K562 (cell line): ENCODE measurements around the gene CHRNG. TPM values are rescaled to one million over a fixed set of nuclear protein-coding genes. Genes with fewer than 3 reads are reported as not detected.

Experiments
- ATAC-seq: fragments of 200-7000 bp; cut with Tn5 transposase; 3 replicates; pipeline ENCODE4 v1.9.1; 2020; ENCODE audit warnings: moderate library complexity
- BruUV-seq: library from RNA; stranded (reverse); fragments of 400-500 nt; replicated peaks from 2 replicates; lab custom pipeline; 2021; lab: Mats Ljungman, UMichigan
- CTCF ChIA-PET: fragments of 300-600 bp; formaldehyde crosslinking; extraction: SDS; loops from one replicate; lab custom pipeline; 2021; ENCODE audit warnings: low intra/inter-chr PET ratio; lab: Yijun Ruan, JAX
- POLR2A ChIA-PET: fragments of 300-600, 350-650 bp; sonication (Branson Sonifier 250); formaldehyde crosslinking; extraction: SDS; loops from one replicate; lab custom pipeline; 2021; ENCODE audit warnings: antibody characterized with exemption, inconsistent platforms; lab: Yijun Ruan, JAX
- DNase-seq, 4 experiments: peaks; one replicate each; pipeline versions ENCODE4 v3.0.0 to v3.0.0-alpha.2; 2011 to 2018; ENCODE audit warnings: low spot score in 3 of 4, mixed read lengths in 3 of 4; ENCODE audit errors: extremely low read depth in 1 of 4
- FAIRE-seq: peaks from 2 replicates; lab custom pipeline; 2011; peaks lifted over from hg19 to GRCh38; lab: Jason Lieb, UNC
- H2AFZ ChIP-seq: 2 replicates; pipeline ENCODE4 v1.6.0; 2011; ENCODE audit warnings: low read depth, low read length, control low read depth, inconsistent platforms
- H3K27ac ChIP-seq: fragments of 200-600 bp; 3 replicates; pipeline ENCODE4 v1.8.0; 2011; ENCODE audit warnings: low read depth, mild to moderate bottlenecking, control low read depth, inconsistent platforms, low read length, moderate library complexity, mixed read lengths; ENCODE audit errors: extremely low read depth
- H3K27me3 ChIP-seq, 2 experiments: fragments of 300-600 bp in 1 of 2; 2 replicates in 1 of 2; 3 replicates in 1 of 2; pipeline versions ENCODE4 v1.6.0 to v1.8.0; 2011; ENCODE audit warnings: inconsistent platforms in 2 of 2, low read length in 2 of 2, mild to moderate bottlenecking in 1 of 2, mixed read lengths in 1 of 2, moderate library complexity in 1 of 2; ENCODE audit not compliant: control insufficient read depth in 2 of 2, insufficient read depth in 2 of 2
- H3K36me3 ChIP-seq: fragments of 300-600 bp; 3 replicates; pipeline ENCODE4 v1.8.0; 2011; ENCODE audit warnings: mild to moderate bottlenecking, low read length, inconsistent platforms; ENCODE audit not compliant: control insufficient read depth, insufficient read depth
- H3K4me1 ChIP-seq, 2 experiments: fragments of 200-600 bp in 1 of 2; replicated peaks in 1 of 2; 2 replicates in 1 of 2; 3 replicates in 1 of 2; pipeline versions ENCODE4 v1.5.1 to v1.8.0; 2011; ENCODE audit warnings: inconsistent platforms in 2 of 2, low read length in 2 of 2, mild to moderate bottlenecking in 1 of 2, mixed read lengths in 1 of 2, moderate library complexity in 1 of 2; ENCODE audit not compliant: control insufficient read depth in 2 of 2, insufficient read depth in 2 of 2
- H3K4me2 ChIP-seq: 2 replicates; pipeline ENCODE4 v1.6.1; 2011; ENCODE audit warnings: low read length, control low read depth, inconsistent platforms, mixed read lengths; ENCODE audit not compliant: insufficient read depth
- H3K4me3 ChIP-seq: fragments of 200-600 bp; sonication (generic), shearing (Covaris generic); 2 replicates; pipeline ENCODE4 v1.5.1; 2016; ENCODE audit warnings: control low read depth, inconsistent platforms
- H3K79me2 ChIP-seq: fragments of 200-600 bp; 3 replicates; pipeline ENCODE4 v1.8.0; 2011; ENCODE audit warnings: low read length, inconsistent platforms; ENCODE audit not compliant: control insufficient read depth, insufficient read depth
- H3K9ac ChIP-seq, 2 experiments: 2 replicates each; pipeline versions ENCODE4 v1.6.0 to v1.6.1; 2011; ENCODE audit warnings: low read depth in 2 of 2, low read length in 2 of 2, control low read depth in 1 of 2, inconsistent platforms in 1 of 2, mild to moderate bottlenecking in 1 of 2, mixed read lengths in 1 of 2; ENCODE audit not compliant: insufficient read depth in 1 of 2
- H3K9me1 ChIP-seq: one replicate; pipeline ENCODE4 v1.6.0; 2011; ENCODE audit warnings: inconsistent platforms, mild to moderate bottlenecking, low read length, moderate library complexity; ENCODE audit not compliant: control insufficient read depth, insufficient read depth
- H3K9me3 ChIP-seq: replicated peaks from 2 replicates; pipeline ENCODE4 v1.5.1; 2011; ENCODE audit warnings: low read depth, low read length, inconsistent platforms; ENCODE audit not compliant: control insufficient read depth, insufficient read depth
- H4K20me1 ChIP-seq: replicated peaks from 2 replicates; pipeline ENCODE4 v1.6.1; 2011; ENCODE audit warnings: low read length, inconsistent platforms, mixed read lengths; ENCODE audit not compliant: control insufficient read depth, insufficient read depth
- BMI1 ChIP-seq: fragments of 150-350 bp; IDR thresholded peaks from 2 replicates; pipeline ENCODE4 v1.6.1; 2014; ENCODE audit warnings: low read length
- BRD4 ChIP-seq: fragments of 200-600 bp; sonication (generic); IDR thresholded peaks from 2 replicates; pipeline ENCODE4 v1.6.1; 2017; ENCODE audit warnings: inconsistent platforms
- BRD9 ChIP-seq: fragments of 450-650 bp; IDR thresholded peaks from 2 replicates; pipeline ENCODE4 v1.6.1; 2018; ENCODE audit warnings: low read depth; ENCODE audit not compliant: partially characterized antibody
- CBFA2T2 ChIP-seq: fragments of 450-650 bp; conservative IDR thresholded peaks from 2 replicates; pipeline ENCODE4 v1.6.1; 2017; ENCODE audit warnings: mild to moderate bottlenecking
- EP300 ChIP-seq: IDR thresholded peaks from 2 replicates; pipeline ENCODE4 v1.6.1; 2012; ENCODE audit warnings: low read length, improper control_type of control experiment
- ESRRA ChIP-seq: fragments of 450-650 bp; IDR thresholded peaks from 2 replicates; pipeline ENCODE4 v1.6.1; 2014; ENCODE audit warnings: low read depth, mild to moderate bottlenecking, moderate library complexity, borderline replicate concordance
- HLTF ChIP-seq: fragments of 450-650 bp; IDR thresholded peaks from 2 replicates; pipeline ENCODE4 v1.6.1; 2016
- MECOM ChIP-seq: fragments of 250-450 bp; sonication (Bioruptor Pico); IDR thresholded peaks from 2 replicates; pipeline ENCODE4 v1.8.0; 2022; ENCODE audit warnings: inconsistent platforms
- MXI1 ChIP-seq: IDR thresholded peaks from 2 replicates; pipeline ENCODE4 v1.6.1; 2011; ENCODE audit warnings: low read depth, mild to moderate bottlenecking, improper control_type of control experiment, low read length
- NELFE ChIP-seq: IDR thresholded peaks from 2 replicates; pipeline ENCODE4 v1.6.1; 2011; ENCODE audit warnings: mild to moderate bottlenecking; ENCODE audit not compliant: insufficient read depth, insufficient read length
- NFE2L1 ChIP-seq: fragments of 450-650 bp; IDR thresholded peaks from 2 replicates; pipeline ENCODE4 v1.6.1; 2016; ENCODE audit warnings: missing genetic modification characterization, low read depth, mild to moderate bottlenecking, missing compliant biosample characterization, moderate library complexity, borderline replicate concordance
- PCBP1 ChIP-seq: fragments of 200-400 bp; formaldehyde crosslinking; IDR thresholded peaks from 2 replicates; pipeline ENCODE4 v1.6.1; 2018; ENCODE audit warnings: mild to moderate bottlenecking, low read depth, low read length; ENCODE audit not compliant: poor library complexity, severe bottlenecking
- SRSF7 ChIP-seq: fragments of 200-400 bp; formaldehyde crosslinking; optimal IDR thresholded peaks from 2 replicates; pipeline ENCODE3; 2017; ENCODE audit warnings: mild to moderate bottlenecking, low read depth, low read length
- STAT5B ChIP-seq: fragments of 250-450 bp; sonication (Bioruptor Pico); IDR thresholded peaks from 2 replicates; pipeline ENCODE4 v1.8.0; 2021; ENCODE audit warnings: mild to moderate bottlenecking, inconsistent platforms
- XRCC3 ChIP-seq: fragments of 450-650 bp; IDR thresholded peaks from 2 replicates; pipeline ENCODE4 v1.6.1; 2017; ENCODE audit warnings: mild to moderate bottlenecking, moderate library complexity
- ZBTB5 ChIP-seq: fragments of 450-650 bp; IDR thresholded peaks from 2 replicates; pipeline ENCODE4 v1.6.1; 2017; ENCODE audit warnings: antibody characterized with exemption
- ZFPM2 ChIP-seq: fragments of 250-450 bp; sonication (Bioruptor Pico); IDR thresholded peaks from 2 replicates; pipeline ENCODE4 v1.5.1; 2022; ENCODE audit warnings: mild to moderate bottlenecking
- WGBS: fragments of 100-300 bp; shearing (Covaris generic); methylation state at CpG from one replicate; pipeline ENCODE4 v1.1.6; 2016; ENCODE audit warnings: low coverage, mixed read lengths; ENCODE audit not compliant: insufficient coverage; ENCODE audit errors: missing lambda C conversion rate; 5-methylcytosine and 5-hydroxymethylcytosine counted together
- in situ Hi-C: fragments of 300-500 bp; cut with MboI; formaldehyde crosslinking; loops from 4 replicates; pipeline ENCODE4 v1.15.0; 2018; ENCODE audit warnings: inconsistent platforms, mixed read lengths
- intact Hi-C: fragments of 100-400 bp; cut with micrococcal nuclease; formaldehyde crosslinking; loops from 2 replicates; pipeline ENCODE4 v1.14.2; 2022
- polyA plus RNA-seq, 8 experiments: library from polyadenylated mRNA; depleted of rRNA in 4 of 8; stranded (reverse) in 5 of 8; unstranded in 3 of 8; fragments of >200 nt; fragmentation: Nextera tagmentation in 2 of 8; fragmentation: Illumina TruSeq in 1 of 8; extraction: Ambion mirVana in 2 of 8; extraction: Trizol in 1 of 8; gene quantifications; 2 replicates each; pipeline versions ENCODE4 v1.2.1 to v1.2.3, GENCODE V29; 2011 to 2014; ENCODE audit warnings: inconsistent platforms in 1 of 8, missing spikeins in 1 of 8
- total RNA-seq, 7 experiments: library from RNA; depleted of rRNA in 6 of 7; stranded (reverse); fragments of >200 nt in 6 of 7; fragmentation: Illumina TruSeq in 2 of 7; extraction: Trizol in 2 of 7; gene quantifications; 2 replicates each; pipeline versions ENCODE4 v1.2.1 to v1.2.3, GENCODE V29; 2011 to 2021; ENCODE audit warnings: low replicate concordance in 1 of 7

CHRNG gene
- total and polyA plus RNA-seq, 9 of the 15 experiments (the other 6 are each of a cell fraction or from before 2014, with no cell fraction given), result not detected

- no peak for TF ChIP-seq BRD9
- TF ChIP-seq SRSF7, result no peak
Observed at GRCh38 chr2:232518844-232519243, 20.6 kb upstream of the CHRNG start (continued).

- BruUV-seq, result no TSS peak
- FAIRE-seq (no peak), ATAC-seq (no peak), DNase-seq (no peak)
- WGBS, result 0% methylated on average over 7 of the region's 19 CpGs
- H3K4me3 ChIP-seq, result no peak within 1 kb of the TSS
- ChIA-PET POLR2A (no interaction called here), CTCF (no interaction called here)
- no peaks in the 10 kb centered on the region for H4K20me1 ChIP-seq
- no peak within 1 kb of the TSS for H3K27ac ChIP-seq
- H3K4me1 ChIP-seq, result peaks cover 0 to 27% of the 10 kb centered on the region in 2 experiments; a peak in 2 of 5 replicates
- H3K9me3 ChIP-seq, result no peaks in the 10 kb centered on the region
- H3K4me2 ChIP-seq, result no peak within 1 kb of the TSS
- H3K9me1 ChIP-seq, result no peaks in the 10 kb centered on the region
- H3K36me3 ChIP-seq, result no peaks in the 10 kb centered on the region
- H3K9ac ChIP-seq, result no peak within 1 kb of the TSS
- in situ Hi-C loops, result loop anchor here (10.0 kb wide), 1 partner anchor 615 kb away; no protein-coding TSS in a partner anchor
- H2AFZ ChIP-seq, result no peak within 1 kb of the TSS
- H3K27me3 ChIP-seq, result peaks cover 0 to 53% of the 10 kb centered on the region in 2 experiments; a peak in 3 of 5 replicates
- intact Hi-C loops, result loop anchor here (5.0 kb wide), 3 partner anchors 73 to 283 kb away; no protein-coding TSS in a partner anchor
- no peaks in the 10 kb centered on the region for H3K79me2 ChIP-seq
- TF ChIP-seq ZFPM2 (no peak), ESRRA (no peak), BRD4 (no peak), MXI1 (no peak), NELFE (no peak), EP300 (no peak), HLTF (no peak), CBFA2T2 (no peak), NFE2L1 (tag) (no peak), ZBTB5 (no peak), XRCC3 (no peak), MECOM (no peak), PCBP1 (no peak), STAT5B (CRISPR knock-in tag) (no peak), BMI1 (no peak)
- TF ChIP-seq, all 486 proteins: peak for 0
Observed at GRCh38 chr2:232519581-232520438, 19.7 kb upstream of the CHRNG start, which contains the start of gene PRSS56. Gene PRSS56, plus strand, starts transcription at chr2:232520388. Its CDS starts 211 bp downstream, at chr2:232520599.
